HepG2 (cell line): ENCODE measurements around the gene SERTAD2. TPM values are rescaled to one million over a fixed set of nuclear protein-coding genes. Genes with fewer than 3 reads are reported as not detected.
A peak's percentile ranks its signal among the peaks of the same experiment; 100 is the strongest.

ENCODE experiments used
- ASH2L ChIP-seq: fragments of 300-600, 200-600 bp; sonication (generic); IDR thresholded peaks from 2 replicates; pipeline ENCODE4 v1.7.0; 2017; ENCODE audit warnings: low read depth, mild to moderate bottlenecking, moderate library complexity, mixed read lengths, low read length; ENCODE audit not compliant: insufficient read length
- CREM ChIP-seq, 2 experiments: sonication (generic) in 1 of 2; formaldehyde crosslinking in 1 of 2; IDR thresholded peaks; 2 replicates each; pipeline versions ENCODE4 v1.4.0 to v1.6.1; 2016 to 2020; ENCODE audit warnings: antibody characterized with exemption in 1 of 2, mild to moderate bottlenecking in 1 of 2, missing genetic modification reagents in 1 of 2
- EP300 ChIP-seq, 3 experiments: sonication (generic) in 1 of 3; formaldehyde crosslinking in 1 of 3; IDR thresholded peaks; 2 replicates each; pipeline versions ENCODE4 v1.5.1 to v1.6.1; 2011 to 2020; ENCODE audit warnings: low read depth in 2 of 3, low read length in 2 of 3, borderline replicate concordance in 1 of 3, improper control_type of control experiment in 1 of 3, mild to moderate bottlenecking in 1 of 3, missing genetic modification reagents in 1 of 3, moderate library complexity in 1 of 3
- FOSL2 ChIP-seq: sonication (generic); formaldehyde crosslinking; IDR thresholded peaks from 2 replicates; pipeline ENCODE4 v1.4.0; 2020; ENCODE audit warnings: missing genetic modification reagents
- FOXJ3 ChIP-seq: sonication (generic); formaldehyde crosslinking; IDR thresholded peaks from 2 replicates; pipeline ENCODE4 v1.4.0; 2020; ENCODE audit warnings: missing genetic modification reagents, mild to moderate bottlenecking, borderline replicate concordance
- GABPA ChIP-seq, 2 experiments: IDR thresholded peaks; 2 replicates each; pipeline ENCODE4 v1.6.1; 2011 to 2016; ENCODE audit warnings: low read depth in 2 of 2, low read length in 1 of 2, missing biosample characterization in 1 of 2, missing genetic modification characterization in 1 of 2
- KLF13 ChIP-seq: sonication (generic); formaldehyde crosslinking; IDR thresholded peaks from 2 replicates; pipeline ENCODE4 v1.4.0; 2020; ENCODE audit warnings: mild to moderate bottlenecking, missing genetic modification reagents
- LCORL ChIP-seq, 2 experiments: fragments of 450-650 bp in 1 of 2; sonication (generic) in 1 of 2; formaldehyde crosslinking in 1 of 2; IDR thresholded peaks; 2 replicates each; pipeline versions ENCODE4 v1.5.0 to v1.6.1; 2017 to 2020; ENCODE audit warnings: antibody characterized with exemption in 1 of 2, missing genetic modification reagents in 1 of 2
- NCOR1 ChIP-seq: fragments of 200-600 bp; sonication (generic); IDR thresholded peaks from 2 replicates; pipeline ENCODE4 v1.7.0; 2017; ENCODE audit warnings: antibody characterized with exemption, low read length, borderline replicate concordance
- NR2F1 ChIP-seq, 2 experiments: fragments of 450-650 bp in 1 of 2; formaldehyde crosslinking in 1 of 2; IDR thresholded peaks; 2 replicates each; pipeline versions ENCODE4 v1.5.0 to v1.6.1; 2016 to 2020; ENCODE audit warnings: mild to moderate bottlenecking in 1 of 2, missing compliant biosample characterization in 1 of 2, missing genetic modification reagents in 1 of 2, moderate library complexity in 1 of 2
- REXO4 ChIP-seq: sonication (generic); formaldehyde crosslinking; IDR thresholded peaks from 2 replicates; pipeline ENCODE4 v1.8.0; 2022; ENCODE audit warnings: missing genetic modification reagents, mild to moderate bottlenecking, borderline replicate concordance
- RORA ChIP-seq: sonication (generic); formaldehyde crosslinking; IDR thresholded peaks from 2 replicates; pipeline ENCODE4 v1.5.0; 2020; ENCODE audit warnings: mild to moderate bottlenecking, missing genetic modification reagents, moderate library complexity
- SAP130 ChIP-seq: IDR thresholded peaks from 2 replicates; pipeline ENCODE4 v1.6.1; 2016; ENCODE audit warnings: low read depth
- TBX2 ChIP-seq: sonication (generic); formaldehyde crosslinking; IDR thresholded peaks from 2 replicates; pipeline ENCODE4 v1.5.0; 2020; ENCODE audit warnings: missing genetic modification reagents, mild to moderate bottlenecking, borderline replicate concordance
- ZFP37 ChIP-seq: sonication (generic); formaldehyde crosslinking; IDR thresholded peaks from 2 replicates; pipeline ENCODE4 v1.4.0; 2020; ENCODE audit warnings: missing genetic modification reagents, borderline replicate concordance
- ZNF292 ChIP-seq: sonication (generic); formaldehyde crosslinking; IDR thresholded peaks from 2 replicates; pipeline ENCODE4 v1.8.1; 2022; ENCODE audit warnings: mild to moderate bottlenecking, low read depth, missing genetic modification reagents, borderline replicate concordance
- polyA plus RNA-seq, 8 experiments: library from polyadenylated mRNA; depleted of rRNA in 3 of 8; stranded (reverse) in 7 of 8; unstranded in 1 of 8; fragments of >200 nt; fragmentation: Illumina TruSeq in 4 of 8; extraction: Trizol in 4 of 8; gene quantifications; 2 replicates each; pipeline versions ENCODE4 v1.2.1 to v1.2.3, GENCODE V29; 2011 to 2016; ENCODE audit warnings: low read depth in 4 of 8, missing spikeins in 1 of 8, mixed read lengths in 1 of 8; ENCODE audit not compliant: insufficient read depth in 1 of 8
- total RNA-seq, 5 experiments: library from RNA; depleted of rRNA; stranded (reverse); fragments of >200 nt; fragmentation: Illumina TruSeq; extraction: Trizol; gene quantifications; 2 replicates each; pipeline ENCODE4 v1.2.3, GENCODE V29; 2016; ENCODE audit warnings: low read depth in 1 of 5
- TF ChIP-seq, protein P1 (sequence below): IDR thresholded peaks from 2 replicates; pipeline ENCODE4 v1.6.1; 2016; ENCODE audit warnings: low read depth
- TF ChIP-seq, protein P2 (sequence below): sonication (generic); formaldehyde crosslinking; conservative IDR thresholded peaks from 2 replicates; pipeline ENCODE4 v1.4.0; 2020; ENCODE audit warnings: missing genetic modification reagents
- TF ChIP-seq, protein P3 (sequence below): sonication (generic); formaldehyde crosslinking; IDR thresholded peaks from 2 replicates; pipeline ENCODE4 v1.8.0; 2022; ENCODE audit warnings: low read depth, missing genetic modification reagents

Gene SERTAD2
- total and polyA plus RNA-seq, 2 of the 13 experiments (the other 11 are each of a cell fraction or from before 2014, with no cell fraction given), result 6.7 to 22.6 TPM

DNA sequence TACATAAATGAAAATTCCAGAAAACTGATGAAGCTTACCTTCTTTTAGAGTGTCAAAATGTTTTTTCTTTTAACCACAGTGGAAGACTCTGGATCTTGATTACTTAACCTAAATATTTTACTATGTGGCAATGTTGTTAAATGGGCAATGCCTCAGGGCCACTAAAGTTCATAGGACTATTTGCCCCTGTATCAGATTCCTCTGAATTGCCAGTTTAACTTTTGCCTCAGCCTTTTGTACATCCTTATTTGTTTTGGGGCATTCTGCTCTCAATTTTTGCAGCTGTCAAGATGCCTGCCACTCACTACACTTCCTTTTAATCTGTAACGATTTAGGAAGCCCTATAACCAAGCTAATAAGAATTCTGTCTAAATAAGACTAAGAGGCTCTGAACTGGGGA is 31.7 kb upstream of the SERTAD2 start (continued):
- TF ChIP-seq, protein P1, sequence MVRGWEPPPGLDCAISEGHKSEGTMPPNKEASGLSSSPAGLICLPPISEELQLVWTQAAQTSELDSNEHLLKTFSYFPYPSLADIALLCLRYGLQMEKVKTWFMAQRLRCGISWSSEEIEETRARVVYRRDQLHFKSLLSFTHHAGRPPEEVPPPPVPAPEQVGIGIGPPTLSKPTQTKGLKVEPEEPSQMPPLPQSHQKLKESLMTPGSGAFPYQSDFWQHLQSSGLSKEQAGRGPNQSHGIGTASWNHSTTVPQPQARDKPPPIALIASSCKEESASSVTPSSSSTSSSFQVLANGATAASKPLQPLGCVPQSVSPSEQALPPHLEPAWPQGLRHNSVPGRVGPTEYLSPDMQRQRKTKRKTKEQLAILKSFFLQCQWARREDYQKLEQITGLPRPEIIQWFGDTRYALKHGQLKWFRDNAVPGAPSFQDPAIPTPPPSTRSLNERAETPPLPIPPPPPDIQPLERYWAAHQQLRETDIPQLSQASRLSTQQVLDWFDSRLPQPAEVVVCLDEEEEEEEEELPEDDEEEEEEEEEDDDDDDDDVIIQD (CRISPR knock-in tag), result peak; percentile 52; the same call in 1 of the 2 replicates
- TF ChIP-seq ZNF292 (CRISPR knock-in tag) (peak; percentile 70; the same call in 1 of the 2 replicates), NCOR1 (peak; percentile 61; the same call in 1 of the 2 replicates), LCORL (IDR thresholded peaks at IDR 0.05) (peak; percentile 73), LCORL (CRISPR knock-in tag; IDR thresholded peaks at IDR 0.05) (peak; percentile 49; the same call in 1 of the 2 replicates), ZFP37 (CRISPR knock-in tag) (no peak), CREM (IDR thresholded peaks at IDR 0.05) (0 out of 2 replicates have a peak, but pooled peaks have one; percentile 34), CREM (CRISPR knock-in tag; IDR thresholded peaks at IDR 0.05) (no peak), KLF13 (CRISPR knock-in tag) (no peak), RORA (CRISPR knock-in tag) (peak; percentile 98), GABPA (IDR thresholded peaks at IDR 0.05; ENCODE audit: low read depth, low read length) (no peak), GABPA (CRISPR knock-in tag; IDR thresholded peaks at IDR 0.05; ENCODE audit: low read depth) (peak; percentile 28; the same call in 1 of the 2 replicates), ASH2L (peak; percentile 39), FOSL2 (CRISPR knock-in tag) (0 out of 2 replicates have a peak, but pooled peaks have one; percentile 10), FOXJ3 (CRISPR knock-in tag) (peak; percentile 72; the same call in 1 of the 2 replicates), NR2F1 (CRISPR knock-in tag; IDR thresholded peaks at IDR 0.05) (peak in 1 of 2 experiments; percentile 38; a peak in 1 of 4 replicates), TBX2 (CRISPR knock-in tag) (peak; percentile 46; the same call in 1 of the 2 replicates), EP300 (IDR thresholded peaks at IDR 0.05; ENCODE audit: low read depth in 2 of 2, low read length in 2 of 2) (peak in 1 of 2 experiments; percentile 88; a peak in 2 of 4 replicates), EP300 (CRISPR knock-in tag; IDR thresholded peaks at IDR 0.05; ENCODE audit: borderline replicate concordance) (no peak), REXO4 (CRISPR knock-in tag) (no peak), SAP130 (CRISPR knock-in tag) (peak; percentile 69)
- TF ChIP-seq, protein P2, sequence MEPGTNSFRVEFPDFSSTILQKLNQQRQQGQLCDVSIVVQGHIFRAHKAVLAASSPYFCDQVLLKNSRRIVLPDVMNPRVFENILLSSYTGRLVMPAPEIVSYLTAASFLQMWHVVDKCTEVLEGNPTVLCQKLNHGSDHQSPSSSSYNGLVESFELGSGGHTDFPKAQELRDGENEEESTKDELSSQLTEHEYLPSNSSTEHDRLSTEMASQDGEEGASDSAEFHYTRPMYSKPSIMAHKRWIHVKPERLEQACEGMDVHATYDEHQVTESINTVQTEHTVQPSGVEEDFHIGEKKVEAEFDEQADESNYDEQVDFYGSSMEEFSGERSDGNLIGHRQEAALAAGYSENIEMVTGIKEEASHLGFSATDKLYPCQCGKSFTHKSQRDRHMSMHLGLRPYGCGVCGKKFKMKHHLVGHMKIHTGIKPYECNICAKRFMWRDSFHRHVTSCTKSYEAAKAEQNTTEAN (CRISPR knock-in tag), result 0 out of 2 replicates have a peak, but pooled peaks have one; percentile 41
- TF ChIP-seq, protein P3, sequence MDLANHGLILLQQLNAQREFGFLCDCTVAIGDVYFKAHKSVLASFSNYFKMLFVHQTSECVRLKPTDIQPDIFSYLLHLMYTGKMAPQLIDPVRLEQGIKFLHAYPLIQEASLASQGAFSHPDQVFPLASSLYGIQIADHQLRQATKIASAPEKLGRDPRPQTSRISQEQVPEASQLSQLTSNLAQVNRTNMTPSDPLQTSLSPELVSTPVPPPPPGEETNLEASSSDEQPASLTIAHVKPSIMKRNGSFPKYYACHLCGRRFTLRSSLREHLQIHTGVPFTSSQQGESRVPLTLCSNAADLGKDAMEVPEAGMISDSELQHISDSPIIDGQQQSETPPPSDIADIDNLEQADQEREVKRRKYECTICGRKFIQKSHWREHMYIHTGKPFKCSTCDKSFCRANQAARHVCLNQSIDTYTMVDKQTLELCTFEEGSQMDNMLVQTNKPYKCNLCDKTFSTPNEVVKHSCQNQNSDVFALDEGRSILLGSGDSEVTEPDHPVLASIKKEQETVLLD (CRISPR knock-in tag), result no peak
